Central memory CD4-positive, alpha-beta T cell (primary cell): ENCODE data around the gene SLCO2B1.

Source experiments
- DNase-seq: peaks from one replicate; pipeline ENCODE4 v3.0.0; 2022

Gene SLCO2B1

GRCh38 chr11:75145972-75146519 is 4.9 kb upstream of the SLCO2B1 start:
- no peak for DNase-seq

GRCh38 chr11:75146711-75147110 is 4.2 kb upstream of the SLCO2B1 start:
- no peak for DNase-seq

GRCh38 chr11:75147191-75147874 is 3.6 kb upstream of the SLCO2B1 start:
- no peak for DNase-seq

GRCh38 chr11:75147875-75148263 is 3.0 kb upstream of the SLCO2B1 start:
- no peak for DNase-seq

- no peak for DNase-seq
These were observed 2.4 kb upstream of the SLCO2B1 start for GRCh38 chr11:75148436-75148983.

- DNase-seq = no peak
These were observed 991 bp upstream of the SLCO2B1 start for GRCh38 chr11:75149766-75150465.

GRCh38 chr11:75151346-75152047 is 590 bp downstream of the SLCO2B1 start:
- no peak for DNase-seq

GRCh38 chr11:75152090-75152489 is 1.2 kb downstream of the SLCO2B1 start:
- DNase-seq = no peak

- no peak for DNase-seq
These were observed 1.9 kb downstream of the SLCO2B1 start for GRCh38 chr11:75152651-75153427.

- no peak for DNase-seq
These were observed 4.0 kb downstream of the SLCO2B1 start for GRCh38 chr11:75154646-75155569.

- DNase-seq = no peak
These were observed 4.9 kb downstream of the SLCO2B1 start for GRCh38 chr11:75155570-75156422.

GRCh38 chr11:75158241-75158640 is 7.3 kb downstream of the SLCO2B1 start:
- no peak for DNase-seq

- DNase-seq = no peak
These were observed 7.8 kb downstream of the SLCO2B1 start for GRCh38 chr11:75158696-75159150.

GRCh38 chr11:75159151-75159953 is 8.4 kb downstream of the SLCO2B1 start:
- no peak for DNase-seq

GRCh38 chr11:75160220-75160757 is 9.4 kb downstream of the SLCO2B1 start:
- no peak for DNase-seq

- DNase-seq = no peak
These were observed 10.0 kb downstream of the SLCO2B1 start for GRCh38 chr11:75160880-75161279.

- no peak for DNase-seq
These were observed 10.7 kb downstream of the SLCO2B1 start for GRCh38 chr11:75161506-75162095.

GRCh38 chr11:75162954-75163353 is 12.0 kb downstream of the SLCO2B1 start:
- DNase-seq = no peak
